Epithelial cell of prostate (primary cell): ENCODE measurements around the gene DIPK1B.
"Not testable (repeated sequence)": the region's sequence is repeated elsewhere in the genome, so short reads cannot be mapped to it uniquely, and the experiment has no call there.

ENCODE experiments used
- DNase-seq: peaks from one replicate; pipeline ENCODE4 v3.0.0-alpha.2; 2011; ENCODE audit warnings: low read depth, low spot score
- H3K27ac ChIP-seq: fragments of 450-650 bp; 2 replicates; pipeline ENCODE4 v1.5.1; 2017; ENCODE audit warnings: mild to moderate bottlenecking

The DIPK1B gene

GRCh38 chr9:136762221-136762691, 49.9 kb downstream of the DIPK1B start:
- no peak overlapping the region for H3K27ac ChIP-seq
- DNase-seq, result no peak

DNA sequence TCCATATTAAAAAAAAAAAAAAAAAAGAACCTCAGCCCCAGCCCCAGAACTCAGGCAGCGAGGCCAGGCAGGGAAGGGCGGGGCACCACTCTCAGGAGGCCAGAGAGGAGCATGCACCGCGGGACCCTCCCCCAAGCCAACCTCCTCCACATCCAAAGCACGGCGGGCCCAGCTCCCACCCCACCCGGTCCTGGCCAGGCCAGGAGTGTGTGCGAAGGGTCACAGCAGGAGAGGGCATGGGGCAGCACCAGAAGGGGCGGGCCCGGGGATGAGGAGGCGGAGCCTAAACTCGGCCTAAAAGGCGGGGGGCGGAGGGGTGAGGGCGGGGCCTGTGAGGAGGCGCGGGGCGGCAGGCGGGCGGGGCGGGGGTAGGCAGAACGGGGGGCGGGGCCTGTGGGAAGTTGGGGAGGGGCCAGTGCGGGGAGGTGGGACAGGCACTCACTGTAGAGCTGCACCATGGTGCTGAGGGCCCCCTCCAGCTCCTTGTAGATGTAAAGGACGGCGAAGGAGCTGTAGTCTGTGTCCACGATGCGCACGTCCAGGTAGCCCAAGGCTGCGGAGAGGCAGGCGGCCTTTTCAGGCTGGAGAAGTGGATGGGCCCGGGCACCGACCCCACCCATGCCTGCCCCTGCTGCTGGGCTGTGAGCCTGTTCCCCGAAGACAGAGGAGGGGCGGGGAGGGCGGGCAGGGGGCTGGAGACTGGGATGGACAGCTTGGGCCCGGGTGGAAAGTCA, 50.7 kb downstream of the DIPK1B start:
- no peak for DNase-seq
- no peak overlapping the region for H3K27ac ChIP-seq

GRCh38 chr9:136763649-136764035, 51.3 kb downstream of the DIPK1B start:
- no peak for DNase-seq
- no peak overlapping the region for H3K27ac ChIP-seq

GRCh38 chr9:136764301-136764891, 52.0 kb downstream of the DIPK1B start, which contains the start of gene LCN15:
Gene LCN15, minus strand, starts transcription at chr9:136764518. Its CDS starts 30 bp downstream, at chr9:136764488.
- no peak within 1 kb of the TSS for H3K27ac ChIP-seq
- DNase-seq, result no peak

GRCh38 chr9:136765041-136765440, 52.7 kb downstream of the DIPK1B start:
- DNase-seq, result no peak
- H3K27ac ChIP-seq, result no peak overlapping the region

- not testable (repeated sequence) for DNase-seq
Measured at GRCh38 chr9:136765745-136766409, 53.5 kb downstream of the DIPK1B start.

DNA sequence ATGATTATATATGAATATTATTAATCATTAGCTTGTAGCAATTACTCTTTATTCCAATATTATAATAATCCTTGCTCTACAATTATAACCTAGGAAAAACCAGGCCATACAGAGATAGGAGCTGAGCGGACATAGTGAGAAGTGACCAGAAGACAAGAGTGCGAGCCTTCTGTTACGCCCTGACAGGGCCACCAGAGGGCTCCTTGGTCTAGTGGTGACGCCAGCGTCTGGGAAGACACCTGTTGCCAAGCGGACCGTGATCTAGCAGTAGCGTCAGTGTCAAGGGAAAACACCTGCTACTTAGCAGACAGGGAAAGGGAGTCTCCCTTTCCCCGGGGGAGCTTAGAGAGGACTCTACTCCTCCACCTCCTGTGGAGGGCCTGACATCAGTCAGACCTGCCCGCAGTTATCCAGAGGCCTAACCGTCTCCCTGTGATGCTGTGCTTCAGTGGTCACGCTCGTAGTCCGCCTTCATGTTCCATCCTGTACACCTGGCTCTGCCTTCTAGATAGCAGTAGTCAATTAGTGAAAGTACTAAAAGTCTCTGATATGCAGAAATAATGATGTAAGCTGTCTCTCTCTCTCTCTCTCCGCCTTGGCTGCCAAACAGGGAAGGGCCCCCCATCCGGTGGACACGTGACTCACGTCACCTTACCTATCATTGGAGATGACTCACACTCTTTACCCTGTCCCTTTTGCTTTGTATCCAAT, 54.2 kb downstream of the DIPK1B start:
- DNase-seq, H3K27ac ChIP-seq: not testable (repeated sequence)

More at GRCh38 chr9:136765745-136766409, 53.5 kb downstream of the DIPK1B start:
- H3K27ac ChIP-seq, result not testable (repeated sequence)

GRCh38 chr9:136769710-136770191, 57.4 kb downstream of the DIPK1B start:
- DNase-seq, result no peak
- no peak overlapping the region for H3K27ac ChIP-seq

DNA sequence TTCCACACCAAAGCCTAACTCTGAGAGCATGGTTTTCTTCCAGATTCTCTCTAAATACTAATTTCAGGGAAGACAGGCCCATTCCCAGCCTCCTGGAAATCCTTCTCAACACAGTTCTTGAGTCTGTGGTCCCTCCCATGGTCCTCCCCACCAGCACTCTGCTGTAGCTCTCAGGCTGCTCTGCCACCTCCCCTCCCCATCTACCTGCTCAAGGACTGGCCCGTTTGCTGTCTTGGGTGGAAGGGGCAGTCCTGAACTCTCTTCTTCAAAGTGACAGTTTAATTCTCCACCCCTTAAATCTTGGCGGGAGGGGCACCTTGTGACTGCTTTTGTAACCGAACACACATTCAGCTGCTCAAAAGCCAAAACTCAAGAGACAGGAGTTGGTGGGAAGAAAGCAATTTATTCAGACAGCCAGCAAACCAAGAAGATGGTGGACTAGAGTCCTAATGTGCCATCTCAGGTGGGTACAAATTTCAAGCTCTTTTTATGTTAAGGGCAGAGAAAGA, 59.6 kb downstream of the DIPK1B start:
- no peak for DNase-seq

GRCh38 chr9:136773386-136774044, 61.1 kb downstream of the DIPK1B start:
- DNase-seq, result no peak
- H3K27ac ChIP-seq, result no peak overlapping the region

More for the DNA sequence above, 59.6 kb downstream of the DIPK1B start:
- H3K27ac ChIP-seq, result no peak overlapping the region
